Activated naive CD4-positive, alpha-beta T cell treated with anti-CD3 and anti-CD28 coated beads, Interleukin-2, amount 50 U/mL, for 24 hours (primary cell): ENCODE data around the gene TET2.

Experiments
- H3K27ac Mint-ChIP-seq: one replicate; pipeline ENCODE4 v1.8.0; 2021; ENCODE audit warnings: mild to moderate bottlenecking, mixed read lengths
- H3K27me3 Mint-ChIP-seq: one replicate; pipeline ENCODE4 v1.8.0; 2021; ENCODE audit warnings: mixed read lengths
- H3K36me3 Mint-ChIP-seq: one replicate; pipeline ENCODE4 v1.8.0; 2021; ENCODE audit warnings: mixed read lengths
- H3K4me1 Mint-ChIP-seq: one replicate; pipeline ENCODE4 v1.8.0; 2021; ENCODE audit warnings: mixed read lengths
- H3K4me3 Mint-ChIP-seq: one replicate; pipeline ENCODE4 v1.8.0; 2021; ENCODE audit warnings: mild to moderate bottlenecking, mixed read lengths
- H3K9me3 Mint-ChIP-seq: one replicate; pipeline ENCODE4 v1.8.0; 2021; ENCODE audit warnings: mixed read lengths

The TET2 gene

DNA sequence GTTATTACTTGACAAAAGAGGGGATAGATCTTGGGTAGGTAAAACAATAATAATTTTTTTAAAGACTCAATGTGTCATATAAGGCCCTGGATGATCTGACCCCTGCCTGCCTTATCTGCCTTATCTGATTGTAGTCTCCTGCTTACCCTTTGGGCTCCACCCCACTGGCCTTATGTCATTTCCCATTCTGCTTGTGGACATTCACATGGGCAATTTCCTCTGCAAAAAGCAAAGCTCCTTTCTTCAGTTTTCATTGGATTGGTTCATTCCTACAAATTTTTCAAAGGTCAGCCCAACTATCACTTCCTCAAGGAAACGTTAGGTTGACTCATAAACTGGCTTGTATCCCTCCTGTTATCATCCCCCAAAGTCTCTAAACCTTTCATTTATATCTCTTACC, 15.7 kb upstream of the TET2 start:
- H3K27ac Mint-ChIP-seq, result no peak overlapping the region
- no peaks in the 10 kb centered on the region for H3K36me3 Mint-ChIP-seq
- no peak overlapping the region for H3K4me3 Mint-ChIP-seq
- H3K9me3 Mint-ChIP-seq, result no peaks in the 10 kb centered on the region
- H3K27me3 Mint-ChIP-seq, result no peaks in the 10 kb centered on the region
- no peaks in the 10 kb centered on the region for H3K4me1 Mint-ChIP-seq

- Mint-ChIP-seq H3K36me3 (no peaks in the 10 kb centered on the region), H3K4me3 (no peak overlapping the region), H3K27me3 (no peaks in the 10 kb centered on the region), H3K27ac (no peak overlapping the region), H3K9me3 (no peaks in the 10 kb centered on the region), H3K4me1 (no peaks in the 10 kb centered on the region)
Observed at GRCh38 chr4:105133976-105134375, 12.7 kb upstream of the TET2 start.

GRCh38 chr4:105135785-105136184, 10.9 kb upstream of the TET2 start:
- no peak overlapping the region for H3K27ac Mint-ChIP-seq

GRCh38 chr4:105137121-105137875, 9.4 kb upstream of the TET2 start:
- Mint-ChIP-seq H3K36me3 (no peaks in the 10 kb centered on the region), H3K4me3 (no peak overlapping the region), H3K4me1 (peaks cover 5% of the 10 kb centered on the region), H3K27ac (no peak overlapping the region), H3K27me3 (no peaks in the 10 kb centered on the region), H3K9me3 (no peaks in the 10 kb centered on the region)

More at GRCh38 chr4:105135785-105136184, 10.9 kb upstream of the TET2 start:
- Mint-ChIP-seq H3K27me3 (no peaks in the 10 kb centered on the region), H3K9me3 (no peaks in the 10 kb centered on the region), H3K36me3 (no peaks in the 10 kb centered on the region), H3K4me1 (no peaks in the 10 kb centered on the region), H3K4me3 (no peak overlapping the region)

- H3K4me3 Mint-ChIP-seq, result no peak overlapping the region
- H3K27me3 Mint-ChIP-seq, result no peaks in the 10 kb centered on the region
- no peaks in the 10 kb centered on the region for H3K36me3 Mint-ChIP-seq
- no peaks in the 10 kb centered on the region for H3K9me3 Mint-ChIP-seq
- H3K4me1 Mint-ChIP-seq, result peaks cover 21% of the 10 kb centered on the region
- no peak overlapping the region for H3K27ac Mint-ChIP-seq
Observed at GRCh38 chr4:105139646-105140045, 7.0 kb upstream of the TET2 start.

DNA sequence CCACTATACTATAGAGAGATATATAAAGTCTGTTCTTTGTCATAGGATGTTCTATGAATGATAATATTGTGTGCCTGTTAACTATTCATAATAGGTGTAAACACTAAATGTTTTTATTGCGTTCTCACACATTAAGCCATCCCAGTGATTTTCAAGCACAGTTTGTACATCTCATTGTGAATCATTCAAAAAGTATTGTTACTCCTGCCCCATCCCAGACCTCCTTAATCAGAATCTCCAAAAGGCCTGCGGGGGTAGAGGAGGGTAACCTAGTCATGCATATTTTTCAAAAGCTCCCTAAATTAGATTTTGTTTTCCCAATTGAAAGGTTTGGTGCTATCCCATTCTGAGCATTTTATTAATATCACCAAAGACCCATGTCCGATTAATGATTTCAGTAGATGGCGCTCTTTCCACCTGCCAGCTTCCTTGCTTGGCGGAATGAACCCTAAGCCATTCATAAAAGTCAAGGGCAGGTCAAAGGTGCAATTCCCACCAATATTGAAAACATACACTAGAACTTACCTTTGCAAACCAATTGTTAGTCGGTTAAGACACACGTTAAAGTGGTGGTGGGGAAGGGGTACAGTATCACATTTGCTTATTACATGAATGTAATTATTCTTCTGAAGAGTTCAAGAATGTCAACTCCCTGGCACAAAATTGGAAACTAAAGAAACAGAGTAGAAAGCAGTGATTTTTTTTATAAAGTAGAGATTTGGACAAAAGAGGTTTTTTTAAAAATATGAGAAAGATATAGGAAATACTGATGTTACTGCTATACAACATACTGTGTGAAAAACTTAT, 5.8 kb upstream of the TET2 start:
- H3K9me3 Mint-ChIP-seq, result no peaks in the 10 kb centered on the region
- H3K4me3 Mint-ChIP-seq, result no peak overlapping the region
- no peaks in the 10 kb centered on the region for H3K36me3 Mint-ChIP-seq
- H3K27me3 Mint-ChIP-seq, result no peaks in the 10 kb centered on the region
- H3K27ac Mint-ChIP-seq, result peak overlapping the region; percentile 20
- peaks cover 32% of the 10 kb centered on the region for H3K4me1 Mint-ChIP-seq

- Mint-ChIP-seq H3K4me3 (peak overlapping the region; percentile 89), H3K36me3 (peaks cover 3% of the 10 kb centered on the region), H3K27ac (peak overlapping the region; percentile 94), H3K4me1 (peaks cover 54% of the 10 kb centered on the region), H3K27me3 (no peaks in the 10 kb centered on the region), H3K9me3 (no peaks in the 10 kb centered on the region)
Observed at GRCh38 chr4:105145156-105145902, 1.3 kb upstream of the TET2 start.

DNA sequence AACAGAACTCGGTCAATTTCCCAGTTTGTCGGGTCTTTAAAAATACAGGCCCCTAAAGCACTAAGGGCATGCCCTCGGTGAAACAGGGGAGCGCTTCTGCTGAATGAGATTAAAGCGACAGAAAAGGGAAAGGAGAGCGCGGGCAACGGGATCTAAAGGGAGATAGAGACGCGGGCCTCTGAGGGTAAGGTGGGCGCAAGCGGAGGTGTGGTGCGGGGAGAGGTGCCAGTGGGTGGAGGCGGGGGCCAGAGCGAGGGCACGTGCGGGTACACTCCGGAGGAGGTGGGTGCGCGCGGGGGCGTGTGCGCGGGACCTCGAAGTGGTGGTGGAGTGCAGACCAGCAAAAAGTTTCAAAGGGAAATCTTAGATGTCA, 787 bp upstream of the TET2 start:
- Mint-ChIP-seq H3K4me1 (peaks cover 59% of the 10 kb centered on the region), H3K4me3 (peak overlapping the region; percentile 89), H3K36me3 (peaks cover 3% of the 10 kb centered on the region)

GRCh38 chr4:105147016-105147552, 408 bp downstream of the TET2 start:
- Mint-ChIP-seq H3K27me3 (no peaks in the 10 kb centered on the region), H3K4me3 (peak overlapping the region; percentile 98), H3K36me3 (peaks cover 3% of the 10 kb centered on the region), H3K9me3 (no peaks in the 10 kb centered on the region), H3K27ac (peak overlapping the region; percentile 99), H3K4me1 (peaks cover 58% of the 10 kb centered on the region)

More for the DNA sequence above, 787 bp upstream of the TET2 start:
- Mint-ChIP-seq H3K27me3 (no peaks in the 10 kb centered on the region), H3K9me3 (no peaks in the 10 kb centered on the region), H3K27ac (peak overlapping the region; percentile 94)

- Mint-ChIP-seq H3K4me1 (peaks cover 58% of the 10 kb centered on the region), H3K9me3 (no peaks in the 10 kb centered on the region), H3K4me3 (peak overlapping the region; percentile 98), H3K27ac (peak overlapping the region; percentile 99), H3K36me3 (peaks cover 3% of the 10 kb centered on the region), H3K27me3 (no peaks in the 10 kb centered on the region)
Observed at GRCh38 chr4:105147553-105148161, 981 bp downstream of the TET2 start.

DNA sequence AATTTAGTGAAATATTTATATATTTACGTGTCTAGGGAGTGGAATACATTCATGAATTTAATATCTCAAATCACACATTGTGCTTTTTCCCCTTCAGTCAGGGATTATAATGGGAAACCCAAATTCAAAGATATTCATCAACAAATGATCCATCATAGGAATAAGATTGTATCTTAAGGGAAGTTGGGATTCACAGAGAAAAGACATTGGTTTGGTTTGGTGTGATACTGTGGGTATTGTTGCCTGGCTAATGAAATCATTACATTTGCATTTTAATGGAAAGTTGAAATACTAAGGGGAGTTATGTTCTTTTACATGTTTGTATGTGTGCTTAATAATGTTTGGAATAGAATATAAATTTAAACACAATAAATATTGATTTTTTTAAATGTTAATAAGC, 1.7 kb downstream of the TET2 start:
- H3K27ac Mint-ChIP-seq, result no peak overlapping the region

GRCh38 chr4:105148776-105149175, 2.1 kb downstream of the TET2 start:
- Mint-ChIP-seq H3K4me3 (peak overlapping the region; percentile 98), H3K4me1 (peaks cover 60% of the 10 kb centered on the region), H3K9me3 (no peaks in the 10 kb centered on the region), H3K27ac (peak overlapping the region; percentile 59), H3K27me3 (no peaks in the 10 kb centered on the region), H3K36me3 (peaks cover 5% of the 10 kb centered on the region)

More for the DNA sequence above, 1.7 kb downstream of the TET2 start:
- peak overlapping the region; percentile 98 for H3K4me3 Mint-ChIP-seq
- peaks cover 5% of the 10 kb centered on the region for H3K36me3 Mint-ChIP-seq
- no peaks in the 10 kb centered on the region for H3K9me3 Mint-ChIP-seq
- no peaks in the 10 kb centered on the region for H3K27me3 Mint-ChIP-seq
- H3K4me1 Mint-ChIP-seq, result peaks cover 60% of the 10 kb centered on the region

GRCh38 chr4:105149771-105150170, 3.1 kb downstream of the TET2 start:
- Mint-ChIP-seq H3K9me3 (no peaks in the 10 kb centered on the region), H3K4me1 (peaks cover 61% of the 10 kb centered on the region), H3K27ac (peak overlapping the region; percentile 23), H3K36me3 (peaks cover 5% of the 10 kb centered on the region), H3K27me3 (no peaks in the 10 kb centered on the region), H3K4me3 (peak overlapping the region; percentile 98)

DNA sequence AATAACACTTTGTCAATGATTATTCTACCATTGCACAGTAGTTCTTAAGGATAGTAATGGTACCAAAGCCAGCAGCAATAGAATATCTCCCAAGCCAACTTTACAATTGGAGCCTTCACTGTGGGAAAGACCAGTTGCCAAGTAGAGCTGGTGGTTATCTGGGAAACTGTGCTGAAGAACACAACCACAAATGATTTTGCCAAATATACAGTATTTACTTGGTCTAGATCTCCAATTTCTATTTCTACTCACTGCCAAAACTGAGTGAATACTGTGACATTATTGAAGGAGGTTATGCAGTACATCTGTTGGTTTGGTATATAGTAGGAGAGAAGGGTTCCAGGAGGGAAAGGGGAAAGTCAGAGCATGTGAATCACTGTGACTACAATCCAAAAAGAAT, 3.8 kb downstream of the TET2 start:
- H3K4me3 Mint-ChIP-seq, result peak overlapping the region; percentile 4

GRCh38 chr4:105153749-105154148, 7.1 kb downstream of the TET2 start:
- Mint-ChIP-seq H3K27ac (no peak overlapping the region), H3K4me1 (peaks cover 67% of the 10 kb centered on the region), H3K36me3 (peaks cover 7% of the 10 kb centered on the region), H3K4me3 (no peak overlapping the region), H3K9me3 (no peaks in the 10 kb centered on the region), H3K27me3 (no peaks in the 10 kb centered on the region)

More for the DNA sequence above, 3.8 kb downstream of the TET2 start:
- Mint-ChIP-seq H3K4me1 (peaks cover 62% of the 10 kb centered on the region), H3K27me3 (no peaks in the 10 kb centered on the region), H3K27ac (no peak overlapping the region), H3K9me3 (no peaks in the 10 kb centered on the region), H3K36me3 (peaks cover 8% of the 10 kb centered on the region)
